Gastroesophageal sphincter (tissue), 3 donors: ENCODE measurements around the gene RNF212.

Source experiments
- CTCF ChIP-seq, 4 experiments: fragments of 200-600 bp in 2 of 4; fragments of 450-650 bp in 2 of 4; sonication (generic) in 1 of 4; IDR thresholded peaks; one replicate each; pipeline ENCODE4 v1.5.1; 2017 to 2019; ENCODE audit warnings: antibody characterized with exemption in 4 of 4, mild to moderate bottlenecking in 2 of 4, moderate library complexity in 2 of 4
- EP300 ChIP-seq: sonication (generic); formaldehyde crosslinking; IDR thresholded peaks from one replicate; pipeline ENCODE4 v1.6.1; 2017; ENCODE audit warnings: antibody characterized with exemption, mild to moderate bottlenecking
- POLR2A ChIP-seq, 2 donors: fragments of 450-650 bp; IDR thresholded peaks; one replicate each; pipeline ENCODE4 v1.6.1; 2017; ENCODE audit warnings: antibody characterized with exemption in 2 of 2, mild to moderate bottlenecking in 2 of 2, moderate library complexity in 1 of 2
- POLR2AphosphoS5 ChIP-seq: sonication (generic); formaldehyde crosslinking; IDR thresholded peaks from one replicate; pipeline ENCODE4 v1.6.1; 2017; ENCODE audit warnings: antibody characterized with exemption

- TF ChIP-seq POLR2A (IDR thresholded peaks at IDR 0.05) (no peak), POLR2AphosphoS5 (no peak), CTCF (IDR thresholded peaks at IDR 0.05) (no peak), EP300 (no peak)
These were observed 42.7 kb upstream of the RNF212 start for GRCh38 chr4:1156069-1156468.
